Small intestine (tissue), 7 donors: ENCODE data around the gene TEX35. TPM values are rescaled to one million over a fixed set of nuclear protein-coding genes. Genes with fewer than 3 reads are reported as not detected.

Source experiments
- DNase-seq, 2 donors: peaks; one replicate each; pipeline versions ENCODE4 v3.0.0 to v3.0.0-alpha.2; 2013
- FAIRE-seq: peaks from 2 replicates; lab custom pipeline; 2012; peaks lifted over from hg19 to GRCh38; lab: Jason Lieb, UNC
- H3K27ac ChIP-seq, 3 donors: one replicate each; pipeline ENCODE4 v1.5.1; 2013; ENCODE audit warnings: low read length in 2 of 3, mild to moderate bottlenecking in 2 of 3, control low read depth in 1 of 3, inconsistent platforms in 1 of 3, low read depth in 1 of 3, moderate library complexity in 1 of 3
- H3K27me3 ChIP-seq, 3 donors: one replicate each; pipeline ENCODE4 v1.6.1; 2013; ENCODE audit warnings: low read length in 3 of 3, inconsistent platforms in 1 of 3; ENCODE audit not compliant: control insufficient read depth in 3 of 3, insufficient read depth in 3 of 3
- H3K36me3 ChIP-seq, 3 donors: one replicate each; pipeline ENCODE4 v1.6.1; 2013; ENCODE audit warnings: low read length in 3 of 3, inconsistent platforms in 1 of 3, low read depth in 1 of 3, mild to moderate bottlenecking in 1 of 3, moderate library complexity in 1 of 3; ENCODE audit not compliant: control insufficient read depth in 3 of 3, insufficient read depth in 2 of 3
- H3K4me1 ChIP-seq, 3 donors: one replicate each; pipeline ENCODE4 v1.6.1; 2013; ENCODE audit warnings: low read length in 2 of 3, inconsistent platforms in 1 of 3, low read depth in 1 of 3, mild to moderate bottlenecking in 1 of 3, moderate library complexity in 1 of 3; ENCODE audit not compliant: control insufficient read depth in 3 of 3, insufficient read depth in 2 of 3
- H3K4me3 ChIP-seq, 3 donors: one replicate each; pipeline ENCODE4 v1.5.1; 2013; ENCODE audit warnings: low read length in 3 of 3, control low read depth in 1 of 3, inconsistent platforms in 1 of 3, low read depth in 1 of 3, mild to moderate bottlenecking in 1 of 3, moderate library complexity in 1 of 3
- H3K9me3 ChIP-seq, 2 donors: one replicate each; pipeline ENCODE4 v1.6.1; 2013; ENCODE audit warnings: low read depth in 1 of 2, low read length in 1 of 2; ENCODE audit not compliant: control insufficient read depth in 2 of 2, insufficient read depth in 1 of 2
- WGBS, 3 donors: extraction: QIAGEN DNeasy Blood & Tissue Kit; methylation state at CpG; one replicate each; pipeline ENCODE4 v1.1.7; 2013; 5-methylcytosine and 5-hydroxymethylcytosine counted together
- polyA plus RNA-seq, 4 donors: library from polyadenylated mRNA; stranded (reverse) in 3 of 4; unstranded in 1 of 4; fragments of 200-250 nt in 3 of 4; fragments of 120-200 nt in 1 of 4; gene quantifications; one replicate each; pipeline versions ENCODE4 v1.2.1 to v1.2.3, GENCODE V29; 2013
- donor health status: healthy with polysubstance abuse.
- donor health status: control.
- donor health status: control.
- donor health status: Bipolar disorder and iron deficiency.
- donor health status: healthy.

Gene TEX35
- polyA plus RNA-seq, 4 donors, result 0.04 to 2.5 (median 0.87) TPM

DNA sequence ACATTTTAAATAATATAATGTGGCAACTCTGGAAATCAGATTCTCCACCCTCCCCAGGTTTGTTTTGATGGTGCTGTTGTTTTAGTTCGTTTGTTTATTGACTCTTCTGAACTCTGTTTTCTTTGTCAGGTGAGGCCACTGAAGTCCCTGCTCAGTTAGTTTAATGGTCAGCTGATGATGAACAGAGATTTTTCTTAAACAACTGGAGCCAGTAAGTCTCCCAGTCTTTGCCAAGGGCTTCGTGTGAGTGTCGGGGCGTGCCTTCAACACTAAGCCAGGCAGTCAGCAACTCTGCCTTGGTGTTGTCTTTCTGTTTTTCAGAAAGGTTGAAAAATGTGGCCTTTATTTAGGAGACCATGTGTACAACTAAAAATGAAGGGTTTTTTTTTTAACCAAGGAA lies 58.9 kb downstream of the TEX35 start:
- Histone ChIP-seq H3K4me1 (peaks cover 8 to 18% (median 15%) of the 10 kb centered on the region in 3 donors), H3K27me3 (no peaks in the 10 kb centered on the region), H3K9me3 (no peaks in the 10 kb centered on the region), H3K27ac (no peak overlapping the region), H3K36me3 (no peaks in the 10 kb centered on the region), H3K4me3 (no peak overlapping the region)
- FAIRE-seq (no peak), DNase-seq (no peak)
- 78 to 80% (median 78%) methylated on average over 4 of the region's 4 CpGs for WGBS, 3 donors

Other genes with a start within 250 kb of the TEX35 start
- gene CLEC20A, start 16.1 kb upstream of the TEX35 start, polyA plus RNA-seq, result under 1 TPM in 2 of 4 donors, not detected in 2; 0.04 to 0.10 TPM
- 10 to 100 TPM in 1 of 4 donors, 1 to 10 TPM in 3; 5.2 to 27.1 (median 6.8) TPM for gene RALGPS2, start 212.1 kb downstream of the TEX35 start, polyA plus RNA-seq